Right lobe of liver (tissue), 6 donors: ENCODE data around the gene BRD1. TPM values are rescaled to one million over a fixed set of nuclear protein-coding genes. Genes with fewer than 3 reads are reported as not detected.

Source experiments
- ATAC-seq, 4 donors: fragments of 200-7000 bp; cut with Tn5 transposase; one replicate each; pipeline ENCODE4 v1.9.1; 2020; ENCODE audit warnings: mild to moderate bottlenecking in 4 of 4, moderate library complexity in 4 of 4
- DNase-seq, 3 donors: peaks; one replicate each; pipeline ENCODE4 v3.0.0-alpha.2; 2020
- H3K27ac ChIP-seq, 3 donors: fragments of 200-600 bp; one replicate each; pipeline ENCODE4 v1.8.0; 2022
- H3K27me3 ChIP-seq, 2 donors: fragments of 200-600 bp; one replicate each; pipeline ENCODE4 v1.8.0; 2022
- H3K36me3 ChIP-seq, 4 donors: fragments of 200-600 bp; sonication (generic) in 1 of 4; one replicate each; pipeline versions ENCODE4 v1.5.1 to v1.8.0; 2017 to 2022; ENCODE audit warnings: control low read depth in 1 of 4
- H3K4me1 ChIP-seq, 4 donors: fragments of 200-600 bp; sonication (generic) in 1 of 4; one replicate each; pipeline versions ENCODE4 v1.5.1 to v1.8.0; 2017 to 2022; ENCODE audit warnings: control low read depth in 1 of 4
- H3K4me3 ChIP-seq, 3 donors: fragments of 200-600 bp; one replicate each; pipeline ENCODE4 v1.8.0; 2022
- H3K9me3 ChIP-seq, 4 donors: fragments of 200-600 bp; sonication (generic) in 1 of 4; one replicate each; pipeline versions ENCODE4 v1.5.1 to v1.8.0; 2017 to 2022; ENCODE audit warnings: control low read depth in 1 of 4
- POLR2A ChIP-seq: fragments of 450-650 bp; IDR thresholded peaks from one replicate; pipeline ENCODE4 v1.6.1; 2017; ENCODE audit warnings: antibody characterized with exemption, mild to moderate bottlenecking
- WGBS: methylation state at CpG from one replicate; pipeline ENCODE4 v1.1.6; 2018; ENCODE audit warnings: low coverage, low lambda C conversion rate; ENCODE audit not compliant: insufficient coverage; ENCODE audit errors: missing lambda C conversion rate; 5-methylcytosine and 5-hydroxymethylcytosine counted together
- intact Hi-C, 2 donors: fragments of 100-400 bp; cut with DNase I; formaldehyde crosslinking; loops; one replicate each; pipeline versions ENCODE4 v1.11.2 to v1.14.1; 2022
- total RNA-seq, 6 experiments: library from RNA; depleted of rRNA in 2 of 6; stranded (reverse); fragments of >200 nt in 2 of 6; fragmentation: NEBNext Ultra II Directional in 3 of 6; extraction: Animal tissue kit (Norgen Biotek cat#: 25700) in 3 of 6; gene quantifications; one replicate each; pipeline versions ENCODE4 v1.1.0 to v1.2.4, GENCODE V29; 2016 to 2023
- TF ChIP-seq, protein P1 (sequence below), 4 donors: fragments of 200-600 bp in 3 of 4; fragments of 450-650 bp in 1 of 4; IDR thresholded peaks; one replicate each; pipeline versions ENCODE4 v1.5.1 to v1.8.0; 2016 to 2022; ENCODE audit warnings: antibody characterized with exemption in 4 of 4, mild to moderate bottlenecking in 2 of 4
- donor health status: DM: no; HTN: yes; CAD: no.
- donor health status: DM: no; HTN: no; CAD: no.
- donor health status: DM: no; HTN: no; CAD: no.
- donor health status: DM: no; HTN: yes; CAD: no.
- donor health status: DM: no; HTN: yes; CAD: no.

BRD1 gene
- total RNA-seq, 6 experiments from 2014 or later, result 9.3 to 17.8 (median 11.6) TPM

DNA sequence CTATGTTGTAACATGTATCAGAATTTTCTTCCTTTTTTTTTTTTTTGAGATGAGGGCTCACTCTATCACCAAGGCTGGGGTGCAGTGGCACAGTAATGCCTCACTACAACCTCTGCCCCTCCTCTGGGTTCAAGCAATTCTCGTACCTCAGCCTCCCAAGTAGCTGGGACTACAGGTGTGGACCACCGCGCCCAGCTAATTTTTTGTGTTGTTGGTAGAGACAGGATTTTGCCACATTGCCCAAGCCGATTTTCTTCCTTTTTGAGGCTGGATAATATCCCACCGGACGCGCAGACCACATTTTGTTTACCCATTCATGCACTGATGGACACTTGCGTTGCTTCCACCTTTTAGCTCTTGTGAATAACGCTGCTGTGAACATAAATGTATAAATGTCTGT is 97.0 kb downstream of the BRD1 start:
- TF ChIP-seq POLR2A, result no peak
- TF ChIP-seq, protein P1, sequence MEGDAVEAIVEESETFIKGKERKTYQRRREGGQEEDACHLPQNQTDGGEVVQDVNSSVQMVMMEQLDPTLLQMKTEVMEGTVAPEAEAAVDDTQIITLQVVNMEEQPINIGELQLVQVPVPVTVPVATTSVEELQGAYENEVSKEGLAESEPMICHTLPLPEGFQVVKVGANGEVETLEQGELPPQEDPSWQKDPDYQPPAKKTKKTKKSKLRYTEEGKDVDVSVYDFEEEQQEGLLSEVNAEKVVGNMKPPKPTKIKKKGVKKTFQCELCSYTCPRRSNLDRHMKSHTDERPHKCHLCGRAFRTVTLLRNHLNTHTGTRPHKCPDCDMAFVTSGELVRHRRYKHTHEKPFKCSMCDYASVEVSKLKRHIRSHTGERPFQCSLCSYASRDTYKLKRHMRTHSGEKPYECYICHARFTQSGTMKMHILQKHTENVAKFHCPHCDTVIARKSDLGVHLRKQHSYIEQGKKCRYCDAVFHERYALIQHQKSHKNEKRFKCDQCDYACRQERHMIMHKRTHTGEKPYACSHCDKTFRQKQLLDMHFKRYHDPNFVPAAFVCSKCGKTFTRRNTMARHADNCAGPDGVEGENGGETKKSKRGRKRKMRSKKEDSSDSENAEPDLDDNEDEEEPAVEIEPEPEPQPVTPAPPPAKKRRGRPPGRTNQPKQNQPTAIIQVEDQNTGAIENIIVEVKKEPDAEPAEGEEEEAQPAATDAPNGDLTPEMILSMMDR (IDR thresholded peaks at IDR 0.05), result no peak
- DNase-seq (no peak), ATAC-seq (no peak)
- no peaks in the 10 kb centered on the region for H3K27me3 ChIP-seq
- H3K36me3 ChIP-seq, result no peaks in the 10 kb centered on the region
- H3K9me3 ChIP-seq, result no peaks in the 10 kb centered on the region
- H3K4me3 ChIP-seq, result no peak overlapping the region
- 72% methylated on average over 9 of the region's 9 CpGs for WGBS
- no peak overlapping the region for H3K27ac ChIP-seq
- H3K4me1 ChIP-seq, result no peaks in the 10 kb centered on the region
- intact Hi-C loops, result no loop called here

- 0% methylated on average over 1 of the region's 31 CpGs for WGBS
Observed at GRCh38 chr22:49728570-49729271, 99.0 kb downstream of the BRD1 start.

GRCh38 chr22:49727881-49728569 is 99.6 kb downstream of the BRD1 start:
- DNase-seq (no peak), ATAC-seq (no peak)
- Histone ChIP-seq H3K36me3 (no peaks in the 10 kb centered on the region), H3K9me3 (no peaks in the 10 kb centered on the region), H3K27ac (no peak overlapping the region), H3K4me1 (no peaks in the 10 kb centered on the region), H3K27me3 (no peaks in the 10 kb centered on the region), H3K4me3 (no peak overlapping the region)
- 21% methylated on average over 10 of the region's 16 CpGs for WGBS
- no peak for TF ChIP-seq POLR2A
- TF ChIP-seq, protein P1 (IDR thresholded peaks at IDR 0.05), result no peak
- intact Hi-C loops, result no loop called here

More at GRCh38 chr22:49728570-49729271, 99.0 kb downstream of the BRD1 start:
- H3K27ac ChIP-seq, result no peak overlapping the region
- ATAC-seq, result no peak
- intact Hi-C loops, result no loop called here
- no peaks in the 10 kb centered on the region for H3K4me1 ChIP-seq
- no peak overlapping the region for H3K4me3 ChIP-seq
- peak in 1 of 3 donors; percentile 52 for DNase-seq
- no peak for TF ChIP-seq POLR2A
- TF ChIP-seq, protein P1 (IDR thresholded peaks at IDR 0.05), result no peak
- H3K36me3 ChIP-seq, result no peaks in the 10 kb centered on the region
- H3K9me3 ChIP-seq, result no peaks in the 10 kb centered on the region
- H3K27me3 ChIP-seq, result no peaks in the 10 kb centered on the region

DNA sequence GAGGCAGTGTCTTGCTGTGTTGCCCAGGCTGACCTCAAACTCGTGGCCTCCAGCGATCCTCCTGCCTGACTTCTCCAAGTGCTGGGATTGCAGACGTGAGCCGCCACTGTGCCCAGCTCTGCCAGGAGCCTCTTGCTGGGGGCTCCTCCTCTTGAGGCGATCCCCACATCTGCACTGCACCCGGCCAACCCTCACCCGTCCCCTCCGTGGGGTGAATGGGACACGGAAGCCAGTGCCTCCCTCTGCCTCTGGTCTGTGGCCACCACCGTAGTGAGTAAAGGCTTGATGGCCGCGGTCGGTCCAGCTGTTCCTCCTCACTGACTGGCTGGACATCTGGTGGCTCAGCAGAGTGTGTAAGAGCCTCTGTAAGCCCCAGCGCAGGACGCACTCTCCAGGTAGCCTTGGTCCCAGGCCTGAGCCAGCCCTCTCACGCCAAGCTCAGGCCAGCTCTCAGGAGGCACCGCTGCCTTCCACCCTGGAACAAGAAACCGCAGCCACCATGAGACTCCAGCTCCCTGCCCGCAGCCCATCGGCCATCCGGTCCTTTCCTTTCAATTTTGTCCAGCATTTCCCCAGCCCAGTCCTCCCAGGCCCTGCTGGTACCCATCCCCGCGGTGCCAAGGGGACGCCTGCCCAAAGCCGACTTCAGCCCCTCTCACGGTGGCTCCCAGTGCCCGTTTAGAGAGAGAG is 100.3 kb downstream of the BRD1 start:
- no peak for DNase-seq
- Histone ChIP-seq H3K4me1 (no peaks in the 10 kb centered on the region), H3K9me3 (no peaks in the 10 kb centered on the region), H3K4me3 (no peak overlapping the region), H3K27me3 (no peaks in the 10 kb centered on the region), H3K36me3 (no peaks in the 10 kb centered on the region), H3K27ac (no peak overlapping the region)
- ATAC-seq, result no peak
- 60% methylated on average over 10 of the region's 27 CpGs for WGBS
- intact Hi-C loops, result no loop called here
- no peak for TF ChIP-seq POLR2A
- TF ChIP-seq, protein P1 (IDR thresholded peaks at IDR 0.05), result no peak
